ENCODE results near the gene ATP9B.

The ATP9B gene

DNA sequence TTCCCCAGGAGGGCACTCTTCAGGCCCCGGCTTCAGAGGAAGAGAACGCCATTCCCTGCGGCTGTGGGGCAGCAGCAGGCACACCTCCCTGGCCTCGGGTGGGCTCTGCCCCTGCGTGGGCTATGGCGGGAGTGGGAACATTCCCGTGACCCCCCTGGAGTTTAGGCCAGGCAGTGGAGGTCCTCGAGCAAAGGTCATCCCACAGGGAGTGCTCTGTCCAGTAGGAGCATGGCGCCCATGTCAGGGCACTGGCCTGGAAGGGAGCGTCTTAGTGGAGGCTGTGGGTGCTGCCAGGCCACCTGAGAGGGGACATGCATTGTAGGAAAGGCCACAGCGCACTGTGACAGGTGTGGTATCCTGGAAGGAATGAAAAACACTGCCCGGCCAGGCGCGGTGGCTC lies 317.4 kb downstream of the ATP9B start:
- DNase-seq, result no peak

- no peak for DNase-seq
These were observed 318.0 kb downstream of the ATP9B start for GRCh38 chr18:79387214-79387613.

DNA sequence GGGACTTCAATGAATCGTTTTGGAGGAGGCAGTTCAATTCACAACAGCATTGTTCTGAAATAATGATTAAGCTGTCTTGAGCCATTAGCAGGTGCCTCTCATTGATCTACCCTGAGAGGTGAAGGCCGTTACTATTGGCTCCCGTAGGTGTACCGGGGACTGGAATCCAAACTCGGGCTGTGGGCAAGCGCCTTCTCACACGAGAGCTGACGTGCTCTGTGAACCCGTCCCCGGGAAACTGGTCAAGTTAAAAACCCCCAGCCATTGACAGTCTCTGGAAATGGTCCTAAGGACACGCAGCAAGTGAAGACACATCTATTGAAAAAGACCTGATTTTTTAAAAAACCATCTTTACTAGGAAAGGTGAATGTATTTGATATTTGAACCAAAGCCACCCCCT lies 318.4 kb downstream of the ATP9B start:
- DNase-seq, result no peak

GRCh38 chr18:79388043-79388442 lies 318.8 kb downstream of the ATP9B start:
- no peak for DNase-seq

DNA sequence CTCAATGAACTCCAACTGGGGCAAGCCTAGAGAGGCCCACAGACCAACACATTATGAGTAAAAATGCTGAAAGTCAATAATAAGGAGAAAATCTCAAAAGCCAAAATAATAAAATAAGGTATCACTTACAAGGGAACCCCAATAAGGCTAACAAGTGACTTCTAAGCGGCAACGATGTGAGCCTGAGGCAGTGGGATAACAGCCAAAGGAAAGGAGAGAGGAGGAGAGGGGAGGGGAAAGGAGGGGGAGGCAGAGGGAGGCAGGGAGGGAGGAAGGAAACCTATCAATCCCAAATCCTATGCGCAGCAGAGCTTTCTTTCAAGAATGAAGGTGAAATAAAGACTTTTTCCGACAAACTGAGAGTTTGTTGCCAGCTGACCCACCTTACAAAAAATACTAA lies 320.5 kb downstream of the ATP9B start:
- DNase-seq, result no peak

DNA sequence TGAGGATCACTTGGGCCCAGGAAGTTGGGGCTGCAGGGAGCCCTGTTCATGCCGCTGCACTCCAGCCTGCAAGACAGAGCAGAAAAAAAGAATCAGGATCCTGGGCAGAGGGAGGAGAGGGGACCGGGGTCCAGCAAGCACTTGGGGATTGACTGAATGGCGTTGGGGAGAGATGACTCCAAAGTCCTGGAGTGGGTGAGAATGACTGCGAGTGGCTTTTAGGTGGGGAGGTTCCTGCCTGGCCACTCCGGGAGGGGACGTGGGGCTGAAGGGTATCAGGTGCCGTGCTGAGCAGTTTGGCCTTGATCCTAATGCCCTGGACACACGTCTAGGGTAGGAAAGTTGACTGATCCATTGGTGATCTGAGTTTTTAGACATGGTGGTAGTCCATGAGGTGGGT lies 323.0 kb downstream of the ATP9B start:
- DNase-seq, result no peak

GRCh38 chr18:79393181-79393634 lies 324.0 kb downstream of the ATP9B start:
- peak; percentile 6 for DNase-seq

DNA sequence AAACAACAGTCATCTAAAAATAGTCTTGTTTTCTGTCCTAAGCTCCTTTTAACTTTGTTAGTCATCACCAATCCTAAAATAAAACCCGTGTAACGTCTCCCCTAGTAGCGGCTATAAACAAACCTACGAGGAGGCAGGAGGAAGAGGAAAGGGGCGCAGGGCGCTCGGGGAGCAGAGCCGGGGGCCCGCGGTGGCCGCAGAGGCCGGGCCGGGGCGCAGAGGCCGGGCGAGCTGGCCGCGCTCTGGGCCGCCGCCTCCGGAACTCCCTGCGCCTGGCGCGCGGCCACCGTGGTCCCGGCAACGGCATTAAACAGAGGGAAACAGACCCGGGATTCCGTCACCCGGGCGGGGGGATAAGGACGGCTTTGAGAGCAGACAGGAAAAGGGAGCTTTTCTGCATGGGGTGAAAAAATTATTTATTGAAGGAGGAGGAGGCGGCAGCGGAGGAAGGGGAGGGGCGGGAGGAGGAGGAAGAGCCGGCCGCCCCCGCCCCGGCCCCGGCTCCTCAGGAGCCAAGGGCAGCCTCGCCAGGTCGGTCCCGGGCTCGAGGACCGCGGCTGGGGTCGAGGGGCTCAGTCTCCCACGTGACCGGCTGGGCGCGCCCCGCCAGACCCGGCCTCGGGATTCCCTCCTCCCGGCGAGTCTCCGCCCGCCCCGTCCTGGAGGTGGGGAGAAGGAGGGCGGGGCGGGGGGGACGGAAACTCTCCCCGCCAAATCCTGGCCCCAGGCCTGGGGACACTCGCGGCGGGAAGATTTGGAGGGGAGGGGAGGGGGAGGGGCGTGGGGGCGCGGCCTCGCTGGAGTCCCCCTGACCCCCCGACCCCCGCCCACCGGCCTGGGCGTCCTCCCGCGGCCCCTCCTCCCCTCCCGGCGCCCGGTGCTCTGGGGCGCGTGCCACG lies 324.7 kb downstream of the ATP9B start:
- peak; percentile 64 for DNase-seq

- peak; percentile 55 for DNase-seq
These were observed 325.5 kb downstream of the ATP9B start for GRCh38 chr18:79394534-79395307.

DNA sequence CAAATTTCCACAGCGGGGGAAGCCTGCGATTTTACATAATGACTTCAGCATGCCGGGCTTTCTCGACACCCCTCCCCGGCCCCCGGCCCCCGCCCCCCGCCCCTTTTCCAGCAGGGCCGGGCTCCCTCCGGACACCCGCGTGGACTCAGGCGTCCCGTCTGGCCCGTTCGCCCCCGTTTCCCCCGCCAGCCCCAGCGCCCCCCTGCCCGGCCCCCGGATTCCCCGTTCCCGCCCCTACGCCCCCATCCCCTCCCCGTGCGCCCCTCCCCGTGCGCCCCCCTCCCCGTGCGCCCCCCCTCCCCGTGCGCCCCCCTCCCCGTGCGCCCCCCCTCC lies 326.1 kb downstream of the ATP9B start:
- no peak for DNase-seq

GRCh38 chr18:79395761-79396404 lies 326.7 kb downstream of the ATP9B start, which contains the start of gene NFATC1:
TSS of gene NFATC1 (plus strand) at chr18:79395930. CDS start at chr18:79396225, 295 bp downstream.
- peak; percentile 50 for DNase-seq

- peak; percentile 48 for DNase-seq
These were observed 327.4 kb downstream of the ATP9B start for GRCh38 chr18:79396431-79397246.

DNA sequence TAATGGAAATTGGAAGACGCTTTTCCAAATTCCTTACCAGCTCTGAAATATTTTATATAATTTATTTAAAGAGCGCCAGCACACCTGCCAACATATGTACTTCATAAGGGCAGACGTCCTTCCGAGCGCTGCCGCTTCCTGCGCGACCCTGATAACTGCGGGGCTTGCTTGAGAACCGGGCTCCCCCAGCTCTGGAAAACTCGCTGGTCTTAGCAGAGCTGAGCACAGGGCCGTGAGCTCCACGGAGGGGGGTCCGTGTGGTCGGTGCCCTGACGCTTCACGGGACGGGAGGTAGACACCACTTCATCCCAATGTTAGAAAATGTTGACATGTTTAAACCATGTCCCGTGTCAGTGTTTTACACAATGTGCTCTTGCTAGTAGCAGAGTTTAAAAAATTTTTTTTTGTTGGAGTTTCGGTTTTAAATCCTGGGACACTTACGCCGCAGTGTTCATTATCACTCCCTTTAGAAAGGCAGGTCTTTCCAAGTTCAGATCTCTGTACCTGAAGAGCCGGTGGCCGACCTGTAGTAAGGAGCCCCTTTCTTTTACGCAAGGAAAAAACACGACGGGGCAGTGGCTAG lies 328.1 kb downstream of the ATP9B start:
- no peak for DNase-seq

- DNase-seq, result no peak
These were observed 328.9 kb downstream of the ATP9B start for GRCh38 chr18:79397830-79398761.

DNA sequence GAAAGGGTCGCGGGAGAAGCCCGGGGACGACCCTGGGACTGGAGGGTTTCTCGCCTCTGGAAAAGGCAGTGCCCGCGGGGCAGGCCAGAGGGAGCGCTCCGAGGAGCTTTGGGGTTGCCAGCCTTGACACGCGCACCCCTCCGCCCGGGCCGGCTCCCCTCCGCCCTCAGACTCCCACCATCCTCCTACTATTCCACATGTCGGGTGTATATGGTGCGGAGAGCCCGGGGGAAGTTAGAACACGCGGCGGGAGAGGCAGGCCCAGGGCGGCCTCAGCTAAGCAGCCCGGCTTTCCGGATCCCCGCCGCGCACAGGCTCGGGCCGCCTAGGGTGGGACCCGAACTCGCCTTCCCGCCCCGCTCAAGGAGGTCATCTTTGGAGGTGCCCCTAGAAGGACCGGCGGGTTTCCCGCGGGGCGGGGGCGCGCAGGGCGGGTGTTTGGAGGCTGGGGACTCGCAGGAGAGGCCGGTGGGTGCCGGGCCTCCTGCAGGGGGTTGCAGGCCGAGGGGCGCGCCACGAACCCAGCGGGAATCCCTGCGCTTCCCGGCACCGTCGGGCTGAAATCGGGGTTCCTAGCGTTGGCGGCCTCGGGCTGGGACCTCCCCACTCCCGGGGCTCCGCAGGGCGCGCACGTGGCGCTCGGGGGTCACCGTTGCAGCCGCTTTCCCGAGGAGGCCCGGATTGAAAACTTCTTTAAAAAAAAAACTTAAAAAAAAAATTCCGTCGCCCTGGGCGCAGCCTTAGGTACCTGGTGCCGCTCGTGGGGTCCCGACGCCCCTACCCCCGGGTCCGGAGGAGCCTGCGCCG lies 330.3 kb downstream of the ATP9B start:
- DNase-seq, result no peak

DNA sequence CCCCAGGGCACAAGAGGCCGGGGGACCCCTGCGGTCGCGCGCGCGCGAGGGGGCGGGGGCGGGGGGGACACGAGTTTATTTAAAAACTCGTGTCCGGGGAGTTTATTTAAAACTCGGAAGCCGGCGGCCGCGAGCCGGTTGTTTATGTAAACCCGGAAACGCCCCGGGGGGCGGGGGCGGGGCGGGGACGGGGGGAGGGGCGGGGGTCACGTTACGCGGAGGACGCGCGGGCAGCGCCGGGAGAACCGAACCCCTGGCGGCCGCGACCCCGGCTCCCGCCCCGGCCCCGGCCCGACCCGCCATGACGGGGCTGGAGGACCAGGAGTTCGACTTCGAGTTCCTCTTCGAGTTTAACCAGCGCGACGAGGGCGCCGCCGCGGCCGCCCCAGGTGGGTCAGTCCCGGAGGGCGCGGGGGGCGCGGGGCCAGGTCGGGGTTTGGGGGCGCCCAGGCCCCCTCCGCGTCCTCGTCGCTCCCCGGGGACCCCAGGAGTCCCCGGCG lies 330.9 kb downstream of the ATP9B start:
- DNase-seq, result peak; percentile 6

GRCh38 chr18:79400591-79401381 lies 331.6 kb downstream of the ATP9B start:
- DNase-seq, result no peak

DNA sequence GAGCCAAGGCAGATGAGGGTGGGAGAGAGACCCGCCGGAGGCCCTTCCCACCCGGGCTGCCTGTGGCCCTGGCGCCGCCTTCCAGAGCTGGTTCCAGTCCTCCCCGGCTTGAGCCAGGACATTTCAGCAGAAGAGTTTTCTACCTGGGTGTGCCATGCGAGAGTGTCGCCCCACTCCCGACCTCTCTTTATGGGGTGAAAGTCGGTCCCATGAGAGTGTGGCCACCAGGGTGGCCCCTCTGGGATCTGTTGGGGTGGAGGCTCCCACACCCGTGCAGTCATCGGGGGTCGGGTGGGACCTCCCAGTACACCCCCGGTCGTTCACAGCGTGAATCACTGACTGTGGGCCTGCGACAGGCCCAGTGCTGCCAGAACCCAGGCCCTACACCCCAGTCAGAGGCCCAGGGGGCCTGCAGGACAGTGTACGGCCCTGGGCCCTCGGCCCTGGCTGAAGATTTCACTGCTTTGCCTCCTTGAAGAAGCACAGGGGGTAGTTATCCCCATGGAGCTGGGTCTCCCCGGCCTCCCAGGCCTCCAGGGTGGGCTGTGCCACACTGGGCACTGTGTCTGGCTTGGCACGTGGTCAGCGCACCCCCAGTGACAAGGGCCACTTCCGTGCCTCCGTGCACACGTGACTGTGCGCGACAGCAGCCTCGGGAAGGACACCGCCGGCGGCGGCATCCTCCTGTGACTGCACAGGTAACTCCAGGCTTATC lies 332.5 kb downstream of the ATP9B start:
- DNase-seq, result no peak
